GM19468 (cell line): ENCODE results near the gene SOX8.

Source experiments
- ATAC-seq: cut with Tn5 transposase; IDR thresholded peaks from one replicate; pipeline ENCODE4 v1.9.1; 2021; ENCODE audit warnings: mild to moderate bottlenecking, moderate library complexity, moderate number of reproducible peaks; ENCODE audit not compliant: unreplicated experiment; ENCODE audit errors: extremely low read depth

SOX8 gene

DNA sequence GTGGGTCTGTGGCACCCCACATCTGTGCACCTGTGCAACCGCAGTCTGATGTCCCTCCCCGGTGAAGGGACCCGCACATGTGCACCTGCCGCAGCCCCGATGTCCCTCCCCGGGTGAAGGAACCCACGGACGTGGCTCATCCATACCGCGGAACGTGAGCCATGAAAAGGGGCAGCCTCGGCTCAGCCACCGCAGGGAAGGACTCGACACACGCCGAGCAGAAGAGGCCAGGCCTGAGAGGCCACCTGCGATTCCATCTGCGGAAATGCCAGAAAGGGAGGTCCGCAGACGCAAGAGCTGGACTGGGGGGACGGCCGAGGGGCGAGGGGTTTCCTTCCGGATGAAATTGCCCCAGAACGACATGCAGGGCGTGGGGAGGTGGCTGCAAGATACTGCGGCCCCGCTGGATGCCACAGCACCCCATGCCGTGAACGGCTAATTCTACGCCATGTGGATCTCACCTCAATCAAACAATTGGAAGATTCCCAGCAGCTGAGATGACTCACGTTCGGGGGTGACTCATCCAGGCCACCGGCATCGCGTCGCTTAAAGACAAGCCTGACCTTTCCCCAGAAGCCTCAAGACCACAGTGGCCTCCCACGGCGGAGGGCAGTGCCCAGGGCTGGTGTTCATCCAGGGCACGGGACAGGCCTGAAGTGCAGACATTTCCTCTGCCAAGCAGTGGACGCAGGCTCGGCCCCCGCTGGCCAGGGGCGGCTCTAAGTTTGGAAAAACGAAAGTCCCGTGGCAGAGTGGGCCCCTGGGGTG, 21.0 kb downstream of the SOX8 start:
- no peak for ATAC-seq

DNA sequence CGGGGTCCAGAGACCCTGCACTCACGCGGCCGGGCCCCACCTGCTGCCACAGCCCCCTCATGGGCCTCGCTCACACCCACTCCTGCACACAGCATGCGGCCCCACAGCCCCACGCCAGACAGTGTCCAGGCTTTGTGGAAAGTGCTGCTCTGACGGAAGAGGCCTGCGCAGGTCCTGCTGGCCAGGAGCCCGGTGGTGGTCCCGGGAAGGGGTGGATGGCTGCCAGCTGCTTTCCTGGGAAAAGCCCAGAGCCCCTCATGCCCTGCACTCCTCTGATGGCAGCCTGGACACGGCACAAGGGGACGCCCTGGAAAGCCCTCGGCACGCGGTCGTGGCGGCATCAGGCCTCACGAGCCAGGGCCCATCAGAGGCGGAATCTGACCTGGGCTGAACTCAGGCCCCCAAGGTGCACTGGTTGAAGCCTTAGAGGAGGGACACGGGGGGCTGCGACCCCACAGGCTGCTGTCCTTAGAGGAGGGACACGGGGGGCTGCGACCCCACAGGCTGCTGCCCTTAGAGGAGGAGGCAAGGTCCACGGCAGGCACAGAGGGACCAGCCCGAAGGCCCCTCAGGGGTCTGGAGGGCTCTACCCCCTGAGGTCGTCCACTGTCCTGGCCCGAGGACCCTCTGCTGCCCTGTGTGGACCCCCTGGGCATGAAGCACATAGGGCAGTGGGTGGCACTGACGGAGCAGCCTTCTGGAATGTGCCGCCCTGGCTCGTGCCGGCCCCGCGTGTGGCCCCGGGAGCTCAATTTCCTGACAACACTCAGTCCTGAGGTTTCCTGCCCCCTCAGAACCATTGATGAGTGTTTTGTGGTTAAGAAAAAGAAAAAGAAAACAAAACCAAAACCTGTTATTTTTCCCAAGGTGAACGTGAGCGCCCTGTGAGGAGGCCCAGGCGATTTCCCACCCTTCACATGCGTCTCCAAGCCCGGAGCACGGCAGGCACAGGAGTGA, 22.1 kb downstream of the SOX8 start:
- ATAC-seq: no peak

DNA sequence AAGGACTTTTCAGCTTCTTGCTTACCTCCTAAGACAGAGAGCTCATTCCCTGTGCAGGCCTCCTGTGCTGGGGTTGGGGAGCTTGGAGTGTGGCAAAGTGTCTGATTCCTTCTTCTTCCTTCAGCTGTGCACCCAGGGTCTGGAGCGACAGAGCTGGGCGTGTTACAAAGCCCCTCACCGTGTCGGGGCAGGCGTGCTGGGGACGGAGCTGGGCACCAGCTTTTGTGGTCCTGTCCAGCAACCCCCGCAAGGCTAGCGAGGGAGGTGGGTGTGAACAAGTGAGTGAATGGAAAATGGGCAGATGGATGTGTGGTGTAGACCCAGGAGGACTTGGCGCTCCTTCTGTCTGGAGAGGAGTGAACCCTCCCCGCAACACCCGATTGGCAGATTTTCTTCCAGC, 23.7 kb downstream of the SOX8 start:
- no peak for ATAC-seq

DNA sequence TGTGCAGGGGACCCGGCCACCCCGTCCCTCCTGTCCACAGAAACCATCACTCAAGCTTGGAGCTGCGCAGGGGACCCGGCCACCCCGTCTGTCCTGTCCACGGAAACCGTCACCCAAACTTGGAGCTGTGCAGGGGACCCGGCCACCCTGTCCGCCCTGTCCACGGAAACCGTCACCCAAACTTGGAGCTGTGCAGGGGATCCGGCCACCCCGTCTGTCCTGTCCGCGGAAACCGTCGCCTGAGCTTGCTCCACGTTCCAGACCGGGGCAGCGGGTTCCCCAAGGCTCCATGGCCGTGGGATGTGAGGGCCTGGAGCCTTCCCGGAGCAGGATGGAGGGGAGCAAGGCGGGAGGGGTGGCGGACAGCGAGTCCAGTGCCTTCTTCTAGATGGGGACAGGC, 25.2 kb downstream of the SOX8 start:
- ATAC-seq: no peak

DNA sequence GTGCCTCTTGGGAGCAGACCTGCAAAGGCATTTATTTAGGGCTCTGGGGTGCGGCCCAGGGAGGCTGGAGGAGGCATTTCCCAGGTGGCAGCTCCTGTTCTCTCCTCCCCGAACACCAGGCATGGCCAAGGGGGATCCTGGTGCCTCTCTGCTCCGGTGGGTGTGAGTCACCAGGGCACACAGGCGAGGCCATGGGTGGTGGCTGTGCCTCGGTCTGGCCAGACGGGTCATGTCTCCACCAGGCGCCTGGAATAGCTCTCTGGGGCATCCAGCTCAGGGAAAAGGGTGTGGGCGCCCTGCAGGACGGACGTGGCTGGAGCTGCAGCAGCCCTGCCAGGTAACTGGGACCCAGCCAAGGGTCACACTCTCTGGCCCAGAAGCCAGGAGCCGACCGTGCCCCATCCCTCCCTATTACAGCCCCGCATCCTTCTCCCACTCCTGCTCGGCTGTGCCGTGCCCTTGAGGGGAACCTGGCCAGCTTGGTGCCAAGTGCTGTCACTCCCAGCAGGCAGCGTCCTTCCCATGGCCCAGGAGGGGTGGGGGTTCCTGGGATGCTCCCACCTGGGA, 25.8 kb downstream of the SOX8 start:
- ATAC-seq: no peak

DNA sequence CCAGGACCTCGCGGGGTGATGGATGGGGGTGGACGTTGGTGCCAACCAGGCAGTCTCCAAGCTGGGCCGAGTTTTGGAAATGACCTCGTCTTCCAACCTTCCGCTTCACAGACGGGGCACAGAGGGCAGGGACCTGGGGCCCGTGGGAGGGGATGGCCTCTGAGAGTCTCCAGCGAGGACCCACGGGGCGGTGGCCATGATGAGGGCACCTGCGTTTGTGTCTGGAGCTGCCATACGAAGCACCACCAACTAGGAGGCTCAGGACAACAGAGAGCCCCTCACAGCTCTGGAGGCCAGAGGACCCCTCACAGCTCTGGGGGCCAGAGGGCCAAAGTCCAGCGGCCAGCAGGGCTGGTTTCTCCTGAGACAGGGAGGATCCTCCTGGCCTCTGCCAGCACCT, 26.5 kb downstream of the SOX8 start:
- no peak for ATAC-seq

DNA sequence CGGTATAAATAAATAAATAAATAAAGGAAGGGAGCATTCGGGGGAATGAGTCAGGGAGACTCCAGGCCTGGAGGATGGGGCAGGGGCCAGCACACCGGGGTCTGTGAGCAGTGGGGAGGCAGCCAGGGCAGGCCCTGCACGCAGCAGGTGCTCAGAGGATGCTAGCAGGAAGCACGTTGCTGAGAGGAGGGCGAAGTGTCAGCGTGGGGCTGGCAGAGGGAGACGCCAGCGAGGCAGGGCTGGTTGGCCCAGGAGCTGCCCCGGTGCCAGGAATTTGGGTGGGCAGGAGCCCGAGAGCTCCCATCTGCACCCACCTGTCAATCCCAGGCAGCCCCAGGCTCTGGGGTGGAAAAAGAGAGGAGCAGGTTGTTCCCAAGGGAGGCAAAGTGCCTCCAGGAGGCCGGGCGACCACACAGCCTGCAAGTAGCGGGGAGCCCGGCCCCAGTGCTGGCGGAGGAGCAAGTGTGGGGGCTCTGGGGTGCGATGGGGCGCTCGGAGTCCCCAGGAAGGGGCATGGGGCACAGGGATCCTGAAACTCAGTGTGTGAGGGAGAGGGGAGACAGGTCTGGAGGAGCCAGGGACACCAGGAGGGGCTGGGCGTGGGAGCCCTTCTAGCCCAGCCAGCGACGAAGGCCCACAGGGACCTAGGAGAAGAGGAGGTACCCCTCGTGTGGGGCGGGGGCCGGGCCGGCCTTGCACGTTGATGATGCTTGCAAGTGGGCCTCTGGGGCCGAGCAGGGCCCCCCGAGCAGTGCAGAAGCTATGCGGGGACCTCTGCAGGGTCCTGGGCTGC, 28.0 kb downstream of the SOX8 start:
- ATAC-seq: no peak

DNA sequence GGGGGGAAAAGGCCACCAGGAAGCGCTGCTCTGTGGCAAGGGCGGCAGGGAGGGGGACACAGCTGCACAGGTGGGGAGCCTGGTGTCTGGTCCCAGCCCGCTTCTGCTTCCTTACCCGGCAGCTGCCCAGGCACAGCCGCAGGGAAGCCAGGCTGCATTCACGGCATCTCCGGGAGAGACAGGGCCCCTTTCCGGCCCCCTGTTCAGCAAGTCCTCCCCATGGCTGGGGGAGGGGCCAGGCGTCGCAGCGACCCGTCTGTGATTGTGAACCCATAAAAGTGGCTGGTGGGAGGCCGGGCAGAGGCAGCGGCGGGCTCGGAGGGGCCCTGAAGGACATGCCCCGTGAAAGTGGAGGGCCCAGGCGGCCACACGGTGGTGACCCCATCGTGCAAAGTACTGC, 28.7 kb downstream of the SOX8 start:
- ATAC-seq: no peak

DNA sequence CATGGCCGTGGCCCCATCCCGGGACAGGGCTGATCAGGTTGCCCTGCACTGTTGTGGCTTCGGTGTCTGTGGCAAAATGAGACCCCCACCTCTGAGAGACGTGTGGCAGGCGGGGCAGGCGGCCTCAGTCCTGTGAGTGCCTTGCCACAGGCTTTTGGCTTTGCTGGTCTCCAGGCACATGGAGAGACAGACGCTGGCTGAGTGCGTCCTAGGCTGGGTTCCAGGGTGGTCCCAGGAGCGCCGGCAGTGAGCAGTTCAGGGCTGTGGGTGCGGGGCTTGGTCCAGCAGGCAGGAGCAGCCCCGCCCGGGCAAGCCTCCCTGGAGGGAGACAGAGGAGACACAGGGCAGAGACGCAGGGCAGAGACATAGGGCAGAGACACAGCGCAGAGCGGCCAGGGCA, 29.2 kb downstream of the SOX8 start:
- ATAC-seq: no peak

DNA sequence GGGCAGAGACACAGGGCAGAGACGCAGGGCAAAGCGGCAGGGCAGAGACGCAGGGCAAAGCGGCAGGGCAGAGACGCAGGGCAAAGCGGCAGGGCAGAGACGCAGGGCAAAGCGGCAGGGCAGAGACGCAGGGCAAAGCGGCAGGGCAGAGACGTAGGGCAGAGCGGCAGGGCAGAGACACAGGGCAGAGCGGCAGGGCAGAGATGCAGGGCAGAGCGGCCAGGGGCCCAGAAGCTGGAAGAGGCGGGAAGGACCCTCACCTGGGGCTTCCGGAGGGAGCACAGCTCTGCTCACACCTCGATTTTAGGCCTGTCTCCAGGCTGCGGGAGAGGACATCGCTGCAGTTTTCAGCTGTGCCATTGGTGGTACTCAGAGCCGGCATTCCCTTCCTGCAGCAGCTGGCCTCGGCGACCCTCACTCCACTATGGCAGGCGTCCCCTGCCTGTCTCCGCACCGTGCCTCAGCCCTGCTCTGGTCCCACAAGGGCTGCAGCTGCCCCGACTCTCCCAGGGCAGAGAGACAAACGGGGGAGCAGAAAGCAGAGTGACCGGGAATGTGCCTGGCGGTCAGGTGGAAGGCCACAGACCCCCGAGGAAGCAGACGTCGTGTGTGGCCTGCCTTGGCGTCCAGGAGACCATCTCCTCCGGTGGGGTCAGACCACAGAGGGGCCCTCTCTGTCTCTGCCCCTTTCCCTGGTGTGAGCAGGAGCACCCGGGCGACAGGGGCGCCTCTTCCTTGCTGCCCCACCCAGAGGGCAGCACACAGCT, 29.9 kb downstream of the SOX8 start:
- ATAC-seq: no peak

DNA sequence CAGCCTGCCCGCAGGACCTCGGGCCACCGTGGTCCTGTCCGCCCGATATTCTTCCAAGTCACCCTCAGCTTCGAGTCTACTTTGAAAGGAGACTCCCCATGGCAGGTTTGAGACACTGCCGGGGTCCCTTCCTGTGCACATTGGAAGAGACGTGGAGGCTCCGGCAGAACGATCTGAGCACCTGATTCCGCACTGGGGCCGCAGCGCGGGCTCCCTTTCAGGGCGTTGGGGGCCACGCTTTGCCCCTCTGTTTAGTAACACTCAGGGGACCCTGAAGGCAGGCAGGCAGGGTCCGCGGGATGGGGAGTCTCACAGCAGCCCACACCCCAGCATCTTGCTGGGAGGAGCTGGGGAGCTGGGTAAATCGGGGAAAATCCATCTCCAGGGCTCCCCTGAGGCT, 30.6 kb downstream of the SOX8 start:
- ATAC-seq: no peak

DNA sequence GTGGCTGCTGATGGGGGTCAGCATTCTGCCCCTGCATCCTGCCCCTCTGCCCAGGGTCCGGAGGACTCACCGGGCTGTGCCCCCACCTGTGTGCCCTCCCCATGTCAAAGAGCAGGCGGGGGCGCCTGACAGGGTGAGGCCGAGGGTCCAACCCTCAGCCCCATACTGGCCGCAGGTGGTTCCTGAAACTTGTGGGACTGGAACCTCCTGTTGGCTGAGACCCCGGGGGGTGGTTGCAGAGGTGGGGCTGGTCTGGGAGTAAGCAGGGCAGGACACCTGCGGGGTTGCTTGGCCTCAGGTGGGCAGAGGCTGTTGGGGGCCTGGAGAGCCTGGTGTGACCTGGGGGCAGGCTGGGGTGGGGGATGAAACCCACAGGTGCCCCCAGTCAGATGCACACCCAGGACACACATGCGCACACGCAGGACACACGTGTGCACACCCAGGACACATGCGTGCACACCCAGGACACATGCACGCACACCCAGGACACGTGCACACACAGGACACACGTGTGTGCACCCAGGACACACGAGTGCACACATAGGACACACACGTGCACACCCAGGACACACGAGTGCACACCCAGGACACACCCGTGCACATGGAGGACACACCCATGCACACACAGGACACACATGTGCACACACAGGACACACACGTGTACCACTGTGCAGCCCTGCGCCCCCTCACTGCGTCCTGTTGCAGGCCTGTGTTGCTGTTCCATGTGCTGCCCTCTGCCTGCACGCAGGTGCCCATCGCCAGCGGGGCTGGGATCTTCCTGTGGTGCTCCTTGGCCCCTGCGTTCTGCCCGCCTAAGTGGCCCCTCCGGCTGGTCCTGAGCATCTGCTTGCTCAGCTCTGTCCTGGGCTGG, 31.4 kb downstream of the SOX8 start:
- ATAC-seq: no peak

DNA sequence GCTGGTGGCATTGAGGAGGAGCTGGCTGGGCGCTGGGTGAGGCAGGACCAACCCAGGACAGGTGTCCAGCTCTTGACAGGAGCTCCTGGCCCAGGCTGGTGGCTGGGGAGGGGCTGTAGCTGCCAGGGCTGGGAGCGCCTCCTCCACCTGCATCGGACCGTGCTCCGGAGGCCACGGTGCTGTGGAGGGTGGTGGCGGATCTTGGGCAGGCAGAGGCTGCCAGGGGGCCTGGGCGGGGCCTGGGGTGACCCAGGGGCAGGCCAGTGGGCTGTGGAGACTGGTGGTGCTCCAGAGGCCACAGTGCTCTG, 32.0 kb downstream of the SOX8 start:
- ATAC-seq: no peak

DNA sequence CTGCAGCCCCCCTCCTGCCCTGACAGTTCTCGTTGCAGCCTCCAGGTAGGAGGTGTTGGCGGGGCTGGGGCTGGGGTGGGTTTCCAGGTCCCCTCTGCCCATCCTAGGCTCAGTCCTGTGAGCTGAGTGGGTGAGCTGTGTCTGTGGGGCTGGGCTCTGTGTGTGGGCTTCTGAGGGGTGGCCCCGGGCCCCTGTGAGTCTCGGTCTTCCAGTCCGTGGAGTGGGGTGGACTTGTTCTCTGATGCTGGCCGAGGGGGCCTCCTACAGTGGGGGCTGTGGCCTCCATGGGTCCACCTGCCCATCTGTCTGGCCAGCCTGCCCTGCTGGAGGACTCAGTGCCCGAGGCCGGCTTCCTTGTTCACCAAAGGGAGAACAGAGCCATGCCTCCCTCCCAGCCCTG, 32.7 kb downstream of the SOX8 start:
- ATAC-seq: no peak

DNA sequence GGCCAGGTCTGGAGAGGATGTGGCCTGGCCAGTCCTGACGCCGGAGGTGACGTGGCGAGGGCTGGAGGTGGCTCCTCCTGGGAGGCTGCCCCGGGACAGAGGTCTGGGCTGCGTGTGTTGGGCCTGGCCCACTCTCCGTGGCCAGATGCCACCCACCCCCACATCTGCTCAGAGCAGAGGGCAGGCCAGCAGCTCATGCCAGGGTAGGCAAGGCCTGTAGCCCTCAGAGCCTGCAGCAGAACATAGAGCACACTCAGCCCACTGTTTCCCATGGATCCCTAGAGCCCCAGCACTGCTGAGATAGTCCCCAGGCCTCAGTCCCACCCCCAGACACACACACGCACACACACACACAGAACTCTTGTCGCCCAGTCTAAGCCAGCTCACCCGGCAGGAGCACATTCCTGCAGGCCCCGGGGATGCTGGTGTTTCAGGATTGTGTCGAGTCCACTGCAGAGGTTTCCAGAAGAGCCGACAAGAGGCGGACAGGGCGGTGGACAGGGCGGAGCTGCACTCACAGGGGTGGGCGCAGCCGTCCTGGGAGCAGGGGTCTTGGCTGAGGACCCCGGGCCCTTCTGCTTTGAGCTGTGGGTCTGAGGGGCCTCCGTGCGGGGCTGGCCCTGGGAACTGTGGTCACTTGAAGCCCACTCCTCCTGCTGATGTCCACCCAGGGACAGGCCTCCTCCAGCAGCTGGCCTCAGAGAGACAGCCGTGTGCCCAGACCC, 33.4 kb downstream of the SOX8 start:
- ATAC-seq: no peak

DNA sequence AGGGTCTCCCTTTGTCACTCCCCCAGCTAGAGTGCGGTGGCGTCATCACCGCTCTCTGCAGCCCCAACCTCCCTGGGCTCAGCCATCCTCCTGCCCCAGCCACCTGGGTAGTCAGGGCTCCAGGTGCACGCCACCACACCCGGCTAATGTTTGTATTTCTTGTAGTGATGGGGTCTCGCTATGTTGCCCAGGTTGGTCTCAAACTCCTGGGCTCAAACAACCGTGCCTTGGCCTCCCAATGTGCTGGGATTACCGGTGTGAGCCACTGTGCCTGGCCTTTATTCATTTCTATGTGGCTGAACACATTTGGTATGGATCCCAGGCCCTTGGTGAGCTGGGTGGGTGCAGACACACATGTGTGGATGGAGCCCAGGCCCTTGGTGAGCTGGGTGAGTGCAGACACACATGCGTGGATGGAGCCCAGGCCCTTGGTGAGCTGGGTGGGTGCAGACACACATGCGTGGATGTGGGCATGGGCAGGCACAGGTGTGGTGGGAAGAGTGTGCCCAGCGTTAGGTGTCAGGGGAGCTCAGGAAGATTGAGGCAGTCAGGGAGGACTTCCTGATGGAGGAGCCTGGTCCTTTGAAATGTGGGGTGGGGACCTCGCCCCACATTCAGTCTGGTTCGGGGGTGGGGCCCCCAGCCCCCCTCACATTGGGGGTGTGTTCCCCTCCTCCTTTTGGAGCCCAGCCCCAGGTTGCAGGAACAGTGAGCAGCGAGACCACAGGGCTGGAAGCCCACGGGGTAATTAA, 37.1 kb downstream of the SOX8 start:
- no peak for ATAC-seq

DNA sequence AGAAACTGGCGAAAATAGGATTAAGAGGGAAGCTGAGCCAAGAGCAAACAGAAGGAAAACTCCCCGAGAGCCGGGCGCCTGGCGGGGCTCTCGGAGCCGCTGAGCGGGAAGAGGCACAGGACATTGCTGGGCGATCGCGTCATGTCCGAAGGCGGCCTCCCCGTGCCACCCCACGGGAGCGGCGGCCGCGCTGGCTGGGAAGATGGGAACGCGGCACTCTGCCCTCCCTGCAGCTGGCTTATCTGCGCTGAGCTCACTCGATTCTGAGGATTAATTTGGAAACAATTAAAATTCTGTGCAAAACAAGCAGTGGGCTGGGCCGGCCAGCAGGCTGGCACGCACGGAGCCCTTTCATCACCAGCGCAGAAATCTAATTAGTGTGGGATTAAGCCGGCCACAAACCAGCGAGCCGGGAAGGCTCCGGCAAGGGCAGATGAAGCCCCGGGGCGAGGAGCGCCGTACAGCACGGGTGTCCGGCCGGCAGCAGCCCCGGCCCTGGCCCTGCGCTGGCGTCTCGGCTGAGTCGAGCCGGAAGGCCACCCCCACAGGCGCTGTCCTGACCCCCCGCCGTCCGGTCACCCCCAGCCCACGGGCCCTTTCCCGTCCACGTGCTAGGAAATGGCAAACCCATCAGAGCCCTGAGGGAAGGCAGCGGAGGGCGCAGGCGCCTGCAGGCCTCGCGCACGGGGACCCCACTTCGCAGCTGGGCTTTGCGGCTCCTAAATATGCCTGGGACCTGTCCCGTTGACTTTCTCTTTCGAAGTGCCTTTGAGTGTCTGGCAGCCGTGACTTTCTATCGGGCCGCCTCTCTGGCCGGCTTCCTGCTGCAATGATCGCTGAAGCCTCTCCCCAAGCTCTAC, 37.9 kb downstream of the SOX8 start:
- ATAC-seq: no peak
